Thyroid gland (tissue), 4 donors: ENCODE data around the gene STYX.

Experiments used
- POLR2A ChIP-seq, 2 donors: fragments of 450-650 bp; IDR thresholded peaks; one replicate each; pipeline ENCODE4 v1.6.1; 2017; ENCODE audit warnings: antibody characterized with exemption in 2 of 2, mild to moderate bottlenecking in 2 of 2, moderate library complexity in 1 of 2
- TF ChIP-seq, protein P1 (sequence below), 6 experiments: fragments of 200-600 bp in 3 of 6; fragments of 450-650 bp in 3 of 6; sonication (generic) in 3 of 6; IDR thresholded peaks; one replicate each; pipeline ENCODE4 v1.5.1; 2016 to 2019; ENCODE audit warnings: antibody characterized with exemption in 6 of 6, mild to moderate bottlenecking in 2 of 6, inconsistent platforms in 1 of 6, moderate library complexity in 1 of 6

DNA sequence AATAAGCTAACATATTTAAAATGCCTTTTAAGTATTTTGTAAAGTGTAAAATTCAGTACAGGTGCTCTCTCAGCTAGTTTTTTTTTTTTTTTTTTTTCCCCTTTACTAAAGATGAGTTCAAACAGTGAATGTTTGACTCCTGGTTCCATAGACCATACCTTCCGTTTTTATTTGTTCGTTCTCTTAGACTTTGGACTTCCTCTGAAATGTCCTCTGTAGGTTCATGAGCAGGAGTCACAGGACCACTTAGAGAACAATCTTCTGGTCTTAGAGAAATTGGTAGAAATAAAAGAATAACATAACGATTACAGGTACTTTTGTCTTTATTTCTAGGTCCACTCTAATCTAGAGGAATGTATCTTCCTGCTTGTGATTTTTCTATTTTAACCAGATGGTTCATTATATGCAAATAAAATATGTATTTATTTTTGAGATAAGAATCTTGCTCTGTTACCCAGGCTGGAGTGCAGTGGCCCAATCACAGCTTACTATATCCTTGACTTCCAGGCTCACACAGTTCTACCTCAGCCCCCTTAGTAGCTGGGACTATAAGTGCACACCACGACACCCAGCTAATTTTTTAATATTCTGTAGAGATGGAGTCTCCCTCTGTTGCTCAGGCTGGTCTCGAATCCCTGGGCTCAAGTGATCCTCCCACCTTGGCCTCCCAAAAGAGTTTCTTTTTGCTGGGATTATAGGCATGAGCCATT is 25.8 kb downstream of the STYX start:
- TF ChIP-seq POLR2A (IDR thresholded peaks at IDR 0.05): no peak
- TF ChIP-seq, protein P1, sequence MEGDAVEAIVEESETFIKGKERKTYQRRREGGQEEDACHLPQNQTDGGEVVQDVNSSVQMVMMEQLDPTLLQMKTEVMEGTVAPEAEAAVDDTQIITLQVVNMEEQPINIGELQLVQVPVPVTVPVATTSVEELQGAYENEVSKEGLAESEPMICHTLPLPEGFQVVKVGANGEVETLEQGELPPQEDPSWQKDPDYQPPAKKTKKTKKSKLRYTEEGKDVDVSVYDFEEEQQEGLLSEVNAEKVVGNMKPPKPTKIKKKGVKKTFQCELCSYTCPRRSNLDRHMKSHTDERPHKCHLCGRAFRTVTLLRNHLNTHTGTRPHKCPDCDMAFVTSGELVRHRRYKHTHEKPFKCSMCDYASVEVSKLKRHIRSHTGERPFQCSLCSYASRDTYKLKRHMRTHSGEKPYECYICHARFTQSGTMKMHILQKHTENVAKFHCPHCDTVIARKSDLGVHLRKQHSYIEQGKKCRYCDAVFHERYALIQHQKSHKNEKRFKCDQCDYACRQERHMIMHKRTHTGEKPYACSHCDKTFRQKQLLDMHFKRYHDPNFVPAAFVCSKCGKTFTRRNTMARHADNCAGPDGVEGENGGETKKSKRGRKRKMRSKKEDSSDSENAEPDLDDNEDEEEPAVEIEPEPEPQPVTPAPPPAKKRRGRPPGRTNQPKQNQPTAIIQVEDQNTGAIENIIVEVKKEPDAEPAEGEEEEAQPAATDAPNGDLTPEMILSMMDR (IDR thresholded peaks at IDR 0.05): no peak
